GM04503 (cell line): Measurements from ENCODE around the gene HHLA2.
"Not testable (repeated sequence)": the region's sequence is repeated elsewhere in the genome, so short reads cannot be mapped to it uniquely, and the experiment has no call there.

Experiments used
- DNase-seq: peaks from one replicate; pipeline ENCODE4 v3.0.0-alpha.2; 2012; ENCODE audit warnings: low read depth

Gene HHLA2

GRCh38 chr3:108342837-108343486 lies 46.6 kb downstream of the HHLA2 start:
- DNase-seq: no peak

- no peak for DNase-seq
These were observed 47.1 kb downstream of the HHLA2 start for GRCh38 chr3:108343491-108343890.

DNA sequence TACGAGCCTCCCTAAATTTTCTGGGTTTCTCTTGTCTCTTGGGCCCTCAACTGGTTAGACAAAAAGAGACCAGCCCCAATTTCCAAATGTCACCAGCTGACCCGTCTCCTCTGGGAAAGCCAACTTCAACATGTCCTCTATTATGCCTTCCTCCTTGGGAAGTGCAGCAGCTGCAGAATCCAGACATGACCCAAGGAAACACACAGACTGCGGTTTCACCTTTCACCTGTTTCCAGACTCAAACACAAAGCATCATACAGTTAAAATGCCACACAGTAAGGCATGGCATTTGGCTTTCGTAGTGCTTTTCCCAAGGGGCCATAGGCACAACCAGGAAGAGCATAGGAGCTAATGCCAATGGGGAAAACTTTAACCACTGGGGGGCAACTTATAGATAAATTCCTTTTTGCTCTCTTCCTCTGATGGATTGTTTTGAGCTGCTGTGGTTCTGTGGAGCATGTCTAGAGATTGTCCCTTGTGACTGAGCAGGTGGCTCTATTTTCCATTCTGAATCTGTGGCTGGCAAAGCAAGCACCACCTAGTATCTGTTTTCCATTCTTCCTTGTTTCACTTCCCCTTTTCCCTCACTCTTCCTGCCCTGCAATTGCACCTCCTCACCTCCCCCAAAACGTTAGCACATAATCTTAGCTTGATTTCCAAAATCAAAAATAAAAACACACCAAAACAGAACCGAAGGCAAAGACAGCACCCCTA lies 49.3 kb downstream of the HHLA2 start:
- no peak for DNase-seq

DNA sequence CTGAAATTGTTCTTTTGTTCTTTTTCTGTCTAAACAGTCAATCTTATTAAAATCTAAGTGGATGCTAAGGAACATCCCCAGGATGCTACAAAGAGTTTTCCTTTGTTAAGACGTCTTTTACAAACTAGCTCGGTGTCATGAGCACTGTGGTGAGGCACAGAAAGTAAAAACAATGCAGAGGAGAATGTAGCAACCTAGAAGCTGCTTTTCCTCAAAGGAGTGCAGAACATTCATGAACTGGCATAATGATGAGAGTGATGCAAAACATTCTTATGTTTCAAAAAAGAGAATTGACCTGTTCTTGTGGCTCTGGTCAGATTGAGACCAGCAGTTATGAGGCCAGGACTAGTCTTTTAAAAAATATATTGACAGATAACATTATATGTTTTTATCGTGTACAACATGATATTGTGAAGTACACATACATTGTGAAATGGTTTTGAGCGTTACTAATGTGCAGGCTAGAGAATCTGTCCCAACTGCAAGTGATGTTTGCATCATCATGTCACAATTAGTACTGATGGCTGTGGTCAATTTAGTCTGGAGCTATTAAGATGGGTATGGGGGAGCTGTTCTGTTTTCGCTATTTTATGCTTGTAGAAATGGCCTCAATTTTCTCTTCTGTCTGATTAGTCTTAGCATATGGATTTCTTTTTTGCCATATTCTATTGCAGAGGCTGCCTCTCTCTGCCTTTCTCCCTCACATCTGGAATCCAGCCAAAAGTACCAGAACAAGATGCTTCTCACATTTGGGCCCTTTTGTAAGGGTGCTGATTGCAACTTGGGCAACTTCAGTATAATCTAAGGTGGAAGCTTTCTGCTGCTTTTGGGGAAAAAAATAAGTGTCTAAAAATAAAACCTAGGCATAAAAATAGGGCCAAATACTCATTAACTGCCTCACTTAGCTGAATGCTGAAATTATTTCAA lies 50.2 kb downstream of the HHLA2 start:
- no peak for DNase-seq

DNA sequence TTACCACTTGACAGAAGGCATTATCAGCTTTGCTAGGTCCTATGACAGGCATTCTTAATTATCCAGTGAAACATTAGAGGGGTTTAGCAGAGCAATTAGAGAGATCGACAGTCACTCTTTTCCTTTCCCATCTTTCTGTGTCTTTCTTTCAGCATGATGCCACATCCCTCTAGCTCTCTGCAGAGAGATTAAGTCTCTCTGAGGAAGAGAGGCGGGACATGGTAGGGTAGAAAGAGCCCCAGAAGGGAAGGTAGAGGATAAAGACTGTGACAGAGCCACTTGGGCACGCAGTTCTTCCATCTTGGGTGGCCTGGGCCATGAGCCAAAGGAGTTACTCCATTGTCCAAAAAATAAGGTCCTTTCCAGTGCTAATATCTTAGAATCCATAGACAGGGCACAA lies 55.8 kb downstream of the HHLA2 start:
- DNase-seq: no peak

DNA sequence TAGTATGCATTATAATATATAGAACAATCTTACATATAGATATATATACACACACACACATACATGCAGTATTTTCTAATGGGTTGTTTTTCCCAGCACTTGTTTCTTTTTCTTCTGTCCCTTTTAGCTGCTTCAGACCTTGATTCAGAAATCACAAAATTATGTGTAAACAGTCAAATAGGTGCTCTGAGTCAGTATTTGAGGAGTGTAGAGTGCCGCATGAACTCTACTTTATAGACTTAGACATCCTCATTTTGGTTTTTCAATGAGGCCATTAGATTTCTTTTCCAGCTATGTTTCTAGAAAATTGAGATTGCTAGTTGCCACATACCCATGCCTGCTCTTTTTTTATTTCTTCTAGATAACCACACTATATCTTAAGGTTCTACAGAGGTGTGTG lies 58.2 kb downstream of the HHLA2 start:
- no peak for DNase-seq

DNA sequence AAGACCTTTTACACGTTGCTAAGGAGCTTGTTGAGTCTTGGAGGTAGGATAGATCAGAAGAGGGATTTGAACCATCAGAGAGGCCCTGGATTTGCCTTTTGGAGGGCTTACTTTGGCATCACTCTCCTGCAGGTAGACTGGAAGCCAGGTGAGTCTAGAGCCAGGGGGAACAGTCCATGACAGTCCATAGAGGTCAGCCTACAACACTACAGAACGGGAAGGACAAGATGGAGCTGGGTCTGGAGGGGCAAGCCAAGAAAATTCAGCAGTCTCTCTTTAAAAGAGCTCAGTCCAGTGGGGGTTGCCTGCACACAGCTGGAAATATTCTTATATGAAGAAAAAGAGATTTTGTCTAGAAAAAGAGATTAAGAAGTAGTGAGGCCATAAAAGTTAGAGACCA lies 60.7 kb downstream of the HHLA2 start:
- no peak for DNase-seq

DNA sequence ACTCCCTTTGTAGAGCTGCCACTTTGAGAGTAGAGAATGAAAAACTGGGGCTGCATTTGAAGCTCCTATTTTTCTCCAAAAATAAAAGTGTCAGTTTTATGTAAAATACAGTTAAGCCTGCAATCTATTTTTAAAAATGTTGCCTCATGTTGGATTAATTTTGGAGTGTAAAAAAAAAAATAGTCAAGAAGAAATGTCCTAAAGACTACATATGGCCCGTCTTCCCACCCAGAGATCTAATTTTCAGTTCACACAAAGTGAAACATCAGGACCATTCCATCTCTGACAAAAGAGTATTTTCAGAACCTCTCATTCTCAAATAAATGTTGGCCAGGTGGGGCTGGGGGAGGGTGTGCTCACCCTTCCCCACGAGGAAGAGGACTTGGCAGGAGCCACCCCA lies 62.7 kb downstream of the HHLA2 start:
- no peak for DNase-seq

GRCh38 chr3:108376026-108376425 lies 79.7 kb downstream of the HHLA2 start:
- DNase-seq: no peak

DNA sequence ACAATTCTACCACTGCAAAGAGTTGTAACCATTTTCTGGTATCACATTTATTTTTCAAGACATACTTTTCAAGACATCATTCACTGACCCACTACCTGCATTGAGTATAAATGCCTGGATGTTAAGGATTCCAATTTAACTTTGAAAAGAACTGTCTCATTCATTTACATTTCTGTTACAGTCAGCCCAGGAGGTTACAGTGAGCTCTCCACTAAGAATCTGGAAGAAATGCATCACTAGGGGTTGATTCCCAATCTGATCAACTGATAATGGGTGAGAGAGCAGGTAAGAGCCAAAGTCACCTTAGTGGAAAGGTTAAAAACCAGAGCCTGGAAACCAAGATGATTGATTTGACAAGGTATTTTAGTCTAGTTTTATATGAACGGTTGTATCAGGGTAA lies 81.0 kb downstream of the HHLA2 start:
- no peak for DNase-seq

DNA sequence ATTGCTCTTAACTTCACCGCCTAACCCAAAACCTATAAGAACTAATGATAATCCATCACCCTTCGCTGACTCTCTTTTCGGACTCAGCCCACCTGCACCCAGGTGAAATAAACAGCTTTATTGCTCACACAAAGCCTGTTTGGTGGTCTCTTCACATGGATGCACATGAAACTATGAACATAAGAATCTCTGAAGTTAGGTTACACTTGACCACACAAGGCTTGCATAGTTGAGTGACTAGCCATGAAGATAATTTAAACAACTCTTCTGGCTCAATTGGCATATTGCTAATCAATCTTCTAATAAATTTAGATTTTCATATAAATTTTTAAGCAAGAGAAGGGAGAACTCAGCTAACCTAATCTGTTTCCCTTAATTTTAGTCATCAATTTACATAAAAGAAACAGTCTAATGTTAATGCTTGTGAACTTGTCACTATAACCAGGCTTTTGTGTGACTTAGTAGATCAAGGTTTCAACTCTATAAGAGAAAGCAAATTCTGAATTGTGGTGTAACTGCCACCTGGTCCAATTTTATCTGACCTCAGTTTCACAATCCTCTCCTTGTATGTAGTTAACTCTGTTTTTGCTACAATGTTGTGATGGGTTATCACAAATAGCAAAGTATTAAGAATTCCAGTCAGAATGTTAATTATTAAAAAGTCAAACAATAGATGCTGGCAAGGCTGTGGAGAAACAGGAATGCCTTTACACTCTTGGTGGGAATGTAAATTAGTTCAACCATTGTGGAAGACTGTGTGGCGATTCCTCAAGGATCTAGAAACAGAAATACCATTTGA lies 82.0 kb downstream of the HHLA2 start:
- DNase-seq: no peak

DNA sequence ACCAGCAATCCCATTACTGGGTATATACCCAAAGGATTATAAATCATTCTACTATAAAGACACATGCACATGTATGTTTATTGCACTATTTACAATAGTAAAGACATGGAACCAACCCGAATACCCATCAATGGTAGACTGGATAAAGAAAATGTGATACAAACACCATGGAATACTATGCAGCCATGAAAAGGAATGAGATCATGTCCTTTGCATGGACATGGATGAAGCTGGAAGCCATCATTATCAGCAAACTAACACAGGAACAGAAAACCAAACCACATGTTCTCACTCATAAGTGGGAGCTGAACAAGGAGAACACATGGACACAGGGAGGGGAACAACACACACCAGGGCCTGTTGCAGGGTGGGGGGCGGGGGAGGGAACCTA lies 82.6 kb downstream of the HHLA2 start:
- DNase-seq: not testable (repeated sequence)

DNA sequence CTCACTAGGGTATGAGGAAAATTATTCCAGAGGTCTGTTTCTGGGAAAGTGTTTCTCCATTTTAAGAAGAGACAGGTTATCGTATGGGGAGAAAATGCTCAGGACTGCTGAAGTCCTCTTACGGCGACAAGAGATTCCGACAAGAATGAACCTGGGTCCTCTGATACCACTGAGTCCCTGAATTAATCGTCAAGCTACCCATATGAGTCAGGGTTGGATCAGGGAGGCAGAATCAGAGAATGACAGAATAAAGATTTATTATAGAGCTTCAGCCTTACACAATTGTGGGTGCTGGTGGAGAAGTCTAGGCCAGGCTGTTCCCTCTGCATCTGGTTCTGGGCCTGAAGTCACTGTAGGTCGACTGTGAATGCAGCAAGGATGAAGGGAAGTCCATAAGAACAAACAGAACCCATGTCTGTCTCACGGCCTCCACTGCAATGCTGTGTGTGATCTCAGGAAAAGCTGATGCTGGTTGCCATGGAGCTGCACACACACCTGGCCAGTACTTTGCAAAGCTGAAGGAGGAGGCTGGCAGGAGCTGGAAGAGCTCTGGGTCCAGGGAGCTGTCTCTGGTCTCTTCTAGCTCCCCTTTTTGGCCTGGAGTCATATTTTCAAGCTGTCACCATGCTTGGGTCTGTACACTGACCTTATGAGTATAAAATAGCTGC lies 83.9 kb downstream of the HHLA2 start:
- DNase-seq: no peak

GRCh38 chr3:108381529-108382140 lies 85.3 kb downstream of the HHLA2 start:
- no peak for DNase-seq

GRCh38 chr3:108383306-108383705 lies 87.0 kb downstream of the HHLA2 start:
- no peak for DNase-seq

DNA sequence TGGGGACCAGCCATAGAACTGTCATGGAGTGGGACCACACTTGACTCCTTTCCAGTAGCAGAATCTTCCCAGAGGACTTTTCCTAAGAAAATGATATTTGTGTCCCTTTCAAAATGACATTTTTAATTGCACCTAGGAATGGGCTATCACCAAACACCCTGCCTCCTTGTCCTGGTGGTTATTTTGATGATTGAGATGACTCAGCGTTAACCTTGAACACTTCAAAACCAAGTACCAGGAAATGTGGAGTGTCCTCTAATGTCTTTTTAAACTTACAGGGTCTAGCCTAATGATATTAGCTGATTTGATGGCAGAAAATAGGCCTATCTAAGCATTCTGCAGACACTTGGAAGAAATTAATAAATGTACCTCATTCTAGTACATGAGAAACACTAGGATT lies 90.7 kb downstream of the HHLA2 start:
- no peak for DNase-seq

DNA sequence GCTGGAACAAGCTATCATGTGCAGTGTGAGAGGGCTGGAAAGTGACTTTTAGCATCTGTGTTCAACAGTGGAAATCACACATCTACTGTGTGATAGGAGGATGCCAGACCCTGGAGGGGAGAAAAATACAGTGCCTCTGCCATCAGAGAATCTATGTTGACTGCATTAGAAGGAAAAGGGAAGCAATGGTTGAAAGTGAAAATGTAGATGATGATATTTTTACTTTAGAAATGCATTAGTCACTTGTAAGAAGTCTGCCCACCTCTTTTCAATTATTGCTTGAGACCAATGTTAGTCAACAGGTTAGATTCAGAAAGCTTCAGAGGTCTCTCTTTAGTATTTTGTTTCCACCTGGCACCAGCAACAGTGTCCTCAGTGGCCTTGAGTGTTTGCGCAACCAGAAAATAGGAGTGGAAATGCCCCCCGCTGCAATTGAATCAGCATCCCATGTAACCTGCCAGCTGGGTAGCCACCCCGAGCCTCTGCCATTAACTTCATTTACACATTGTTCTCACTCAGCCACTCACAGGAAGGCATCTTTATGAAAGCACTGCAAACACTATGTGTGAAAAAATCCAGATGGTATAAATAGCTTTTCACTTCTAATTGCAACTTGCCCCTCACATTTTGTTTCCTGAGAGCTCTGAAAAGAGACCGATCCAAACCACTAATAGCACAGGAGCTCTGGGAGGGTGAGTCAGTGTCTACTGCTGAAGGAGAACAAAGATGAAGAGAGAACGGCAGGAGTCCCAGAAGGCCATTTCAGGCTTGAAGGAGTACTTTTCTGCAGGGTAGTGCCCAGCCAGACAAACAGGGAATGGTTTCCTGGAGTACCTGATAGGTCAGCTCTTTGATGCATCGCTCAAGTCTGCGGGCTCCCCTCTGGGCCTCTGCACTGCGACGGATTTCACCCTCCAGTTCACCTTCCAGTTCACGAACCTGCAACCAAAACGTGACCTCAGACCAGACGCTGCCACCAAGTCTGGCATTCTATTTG lies 92.1 kb downstream of the HHLA2 start:
- DNase-seq: no peak

- no peak for DNase-seq
These were observed 93.0 kb downstream of the HHLA2 start for GRCh38 chr3:108389372-108389771.

GRCh38 chr3:108391917-108392593 lies 95.7 kb downstream of the HHLA2 start:
- DNase-seq: peak; percentile 31
